ENCODE measurements around the gene WDR45.

- TF ChIP-seq EZH2 (IDR thresholded peaks at IDR 0.05; ENCODE audit: borderline replicate concordance, low read depth, low read length, poor library complexity, severe bottlenecking), result no peak
- no peak for TF ChIP-seq CTCF (conservative IDR thresholded peaks at IDR 0.05; ENCODE audit: low read depth, low read length)
Measured at GRCh38 chrX:49089553-49089952, 9.9 kb upstream of the WDR45 start.
